HG03354 (cell line): ENCODE data around the gene C10orf105.

Source experiments
- ATAC-seq: cut with Tn5 transposase; IDR thresholded peaks from one replicate; pipeline ENCODE4 v1.9.1; 2021; ENCODE audit warnings: mild to moderate bottlenecking; ENCODE audit not compliant: unreplicated experiment, poor library complexity, severe bottlenecking

C10orf105 gene

DNA sequence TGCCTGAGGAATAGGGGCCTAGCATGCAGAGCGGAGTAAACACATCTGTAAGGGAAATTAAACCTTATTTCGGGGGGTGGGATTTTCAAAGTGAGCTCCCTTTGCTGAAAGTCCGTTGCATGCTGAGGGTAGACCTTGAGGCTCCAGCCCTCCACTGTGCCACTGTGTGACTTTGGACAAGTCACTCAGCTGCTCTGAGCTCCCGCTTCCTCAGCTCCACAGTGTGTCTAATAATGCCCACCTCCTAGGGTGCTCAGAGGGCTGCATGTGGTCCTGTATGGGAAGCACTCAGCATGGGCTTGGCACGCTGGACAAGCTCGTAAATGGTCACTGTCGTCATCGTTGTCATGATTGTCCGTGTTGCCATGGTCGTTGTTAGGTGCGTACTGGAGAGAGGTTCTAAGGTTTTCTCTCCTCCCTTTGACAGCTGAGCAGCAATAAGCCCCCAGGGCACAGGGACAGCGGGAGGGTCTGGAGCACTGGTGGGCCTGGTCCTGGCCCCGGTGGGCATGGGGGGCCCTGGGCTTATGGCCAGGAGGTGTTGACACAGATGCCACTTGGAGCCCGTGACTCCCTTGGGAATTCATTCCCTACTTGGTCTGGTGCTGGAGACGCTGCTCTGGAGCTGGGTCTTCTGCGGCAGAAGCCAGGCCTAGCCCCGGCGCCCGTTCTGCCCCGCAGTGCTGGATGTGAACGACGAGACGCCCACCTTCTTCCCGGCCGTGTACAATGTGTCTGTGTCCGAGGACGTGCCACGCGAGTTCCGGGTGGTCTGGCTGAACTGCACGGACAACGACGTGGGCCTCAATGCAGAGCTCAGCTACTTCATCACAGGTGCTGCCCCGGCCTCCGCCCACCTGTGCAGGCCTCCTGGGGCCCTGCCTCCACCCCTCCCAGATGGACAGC lies 13.1 kb downstream of the C10orf105 start:
- no peak for ATAC-seq

DNA sequence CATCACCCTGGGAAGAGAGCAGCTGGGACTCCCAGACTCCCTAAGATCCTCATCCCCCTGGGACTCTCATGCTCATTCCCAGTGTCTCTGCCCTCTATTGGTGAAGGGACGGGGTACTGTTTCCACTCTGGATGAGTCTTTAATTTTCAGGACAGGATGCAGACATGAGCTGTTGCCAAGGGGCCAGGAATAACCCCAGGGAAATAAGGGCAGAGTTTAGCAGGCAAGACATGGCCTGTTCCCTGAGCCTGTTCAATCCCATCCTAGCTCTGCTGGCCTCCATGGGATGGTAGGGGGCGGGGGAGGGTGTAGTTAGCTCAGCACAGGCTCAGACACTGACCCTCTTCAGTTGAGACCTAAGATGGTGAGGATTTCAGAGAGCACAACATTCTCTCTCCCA lies 14.0 kb downstream of the C10orf105 start:
- no peak for ATAC-seq

DNA sequence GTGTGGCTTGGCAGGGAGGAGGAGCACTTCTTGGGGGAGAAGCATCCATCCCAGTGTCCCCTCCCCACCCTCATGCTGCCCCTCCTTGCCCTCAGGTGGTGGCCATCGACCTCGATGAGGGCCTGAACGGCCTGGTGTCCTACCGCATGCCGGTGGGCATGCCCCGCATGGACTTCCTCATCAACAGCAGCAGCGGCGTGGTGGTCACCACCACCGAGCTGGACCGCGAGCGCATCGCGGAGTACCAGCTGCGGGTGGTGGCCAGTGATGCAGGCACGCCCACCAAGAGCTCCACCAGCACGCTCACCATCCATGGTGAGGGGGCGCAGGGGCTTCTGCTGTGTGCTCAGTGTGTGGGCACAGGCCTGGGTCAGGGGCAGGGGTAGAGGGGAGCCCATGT lies 14.8 kb downstream of the C10orf105 start:
- ATAC-seq, result no peak

DNA sequence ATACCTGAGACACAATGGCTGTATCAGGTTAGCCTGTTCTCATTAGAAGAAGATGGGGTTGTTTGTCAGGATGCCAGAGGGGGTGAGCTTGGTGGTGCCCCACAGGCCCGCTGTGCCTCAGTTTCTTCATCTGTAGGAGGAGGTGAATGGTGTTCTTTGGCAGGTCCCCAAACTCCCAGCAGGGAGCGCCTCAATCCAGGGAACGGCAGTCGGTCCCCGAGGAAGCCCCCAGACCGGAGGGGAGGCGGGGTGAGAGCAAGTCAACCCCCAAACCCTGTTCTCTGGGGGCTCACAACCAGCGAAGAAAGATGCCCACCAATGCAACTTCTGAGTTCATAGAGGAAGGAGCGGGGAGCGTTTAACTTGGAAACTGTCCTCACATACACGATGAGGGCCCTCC lies 16.0 kb downstream of the C10orf105 start:
- no peak for ATAC-seq

DNA sequence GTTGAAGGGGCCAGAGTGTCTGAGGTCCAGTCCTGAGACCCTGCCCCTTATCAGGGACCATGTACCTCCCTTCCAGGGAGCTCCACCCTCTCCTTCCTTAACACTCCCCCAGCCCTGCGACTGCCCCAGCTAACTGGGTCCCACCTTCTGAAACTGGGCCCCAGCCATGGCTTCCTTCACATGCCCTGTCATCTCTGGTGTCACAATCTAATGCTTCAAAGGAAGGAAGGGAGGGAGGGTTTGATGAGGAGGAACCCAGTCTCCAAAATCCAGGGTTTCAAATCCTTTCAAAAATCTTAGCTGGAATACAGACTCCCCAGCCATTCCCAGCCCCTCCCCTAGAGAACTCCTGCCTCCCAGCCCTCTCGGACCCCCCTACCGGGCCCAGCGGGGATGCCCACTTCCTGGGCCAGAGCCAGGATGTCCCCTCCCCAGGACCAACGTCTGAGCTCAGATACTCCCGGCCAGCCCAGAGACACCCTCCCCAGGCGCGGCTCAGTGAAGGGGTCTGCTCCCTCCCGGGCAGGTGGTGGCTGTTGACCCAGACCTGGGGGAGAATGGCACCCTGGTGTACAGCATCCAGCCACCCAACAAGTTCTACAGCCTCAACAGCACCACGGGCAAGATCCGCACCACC lies 18.0 kb downstream of the C10orf105 start:
- ATAC-seq, result no peak

DNA sequence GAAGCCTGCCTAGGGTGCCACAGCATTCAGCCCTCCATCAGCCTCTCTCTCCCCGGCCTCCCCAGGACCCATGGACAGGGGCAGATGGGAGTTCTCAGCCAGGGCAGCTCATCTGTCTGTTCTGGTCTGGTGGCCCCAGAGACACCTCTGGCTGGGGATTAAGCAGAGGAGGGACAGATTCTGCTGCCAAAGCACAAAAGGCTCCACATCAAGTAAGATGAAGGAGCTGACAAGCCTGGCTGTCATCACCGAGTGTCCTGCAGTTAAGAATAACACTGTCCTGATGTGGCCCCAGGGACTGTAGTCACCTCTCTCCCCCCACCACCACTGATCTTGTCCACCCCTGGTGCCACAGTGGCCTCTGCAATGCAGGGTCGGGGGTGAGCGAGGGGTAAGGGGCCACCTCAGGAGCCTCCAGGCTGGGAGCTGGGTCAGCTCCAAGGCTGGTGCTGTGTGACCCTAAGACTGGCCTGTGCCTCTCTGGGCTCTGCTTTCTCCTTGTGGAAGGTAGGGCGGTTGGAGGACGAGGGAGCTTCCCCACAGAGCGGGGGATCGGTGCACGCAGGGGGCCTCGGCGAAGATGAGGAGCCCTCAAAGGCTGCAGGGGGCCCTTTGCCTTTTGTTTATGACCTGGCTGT lies 18.7 kb downstream of the C10orf105 start:
- ATAC-seq, result no peak

DNA sequence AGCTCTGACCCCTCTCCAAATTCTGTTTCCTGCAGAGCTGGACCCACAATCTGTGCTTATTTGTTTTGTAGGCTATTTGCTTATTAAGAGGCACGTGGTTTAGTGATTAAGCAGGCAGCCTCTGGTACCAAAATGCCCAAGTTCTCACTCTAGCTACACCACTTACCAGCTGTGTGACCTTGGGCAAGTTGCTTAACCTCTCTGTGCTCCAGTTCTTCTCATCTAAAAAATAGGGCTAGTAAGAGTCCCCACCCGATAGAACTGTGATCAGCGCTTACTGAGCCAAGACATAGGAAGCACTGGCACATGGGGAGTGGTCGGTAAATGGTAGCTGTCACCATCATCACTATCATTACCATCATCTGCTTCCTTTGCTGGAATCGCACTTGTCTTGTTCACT lies 20.8 kb downstream of the C10orf105 start:
- no peak for ATAC-seq

DNA sequence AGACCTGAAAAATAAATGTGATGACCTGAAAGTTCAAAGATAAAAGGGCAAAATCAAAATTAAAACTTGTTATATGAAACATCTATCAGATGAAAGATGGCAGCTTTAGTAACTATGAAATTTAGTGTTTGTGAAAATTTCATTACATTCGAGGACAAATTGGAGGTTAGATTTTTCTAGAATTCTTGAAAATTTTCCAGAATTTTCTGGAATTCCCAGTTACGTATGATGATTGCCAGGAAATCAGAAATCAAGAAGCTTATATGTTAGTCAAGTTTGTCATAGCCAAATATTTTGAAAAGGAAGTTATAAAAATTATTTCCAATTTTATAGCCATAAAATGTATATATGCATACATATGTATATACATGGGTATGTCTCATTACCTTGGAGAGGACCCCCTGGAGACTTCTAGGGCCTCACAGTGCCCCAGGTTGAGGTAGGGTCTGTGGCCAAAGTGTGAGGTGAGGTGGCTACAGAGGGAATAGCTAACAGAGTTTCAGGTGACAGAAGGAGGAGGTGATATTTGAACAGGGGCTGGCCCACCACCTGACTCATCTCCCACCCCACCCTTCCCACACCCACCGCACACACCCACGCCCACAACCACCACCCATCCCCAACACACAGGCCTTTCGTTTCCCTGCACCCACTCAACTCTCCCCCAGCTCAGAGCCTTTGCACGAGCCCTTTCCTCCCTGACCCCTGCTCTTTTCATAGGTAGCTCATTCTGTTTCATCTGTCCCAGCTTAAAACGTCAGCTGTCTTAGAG lies 21.5 kb downstream of the C10orf105 start:
- no peak for ATAC-seq

DNA sequence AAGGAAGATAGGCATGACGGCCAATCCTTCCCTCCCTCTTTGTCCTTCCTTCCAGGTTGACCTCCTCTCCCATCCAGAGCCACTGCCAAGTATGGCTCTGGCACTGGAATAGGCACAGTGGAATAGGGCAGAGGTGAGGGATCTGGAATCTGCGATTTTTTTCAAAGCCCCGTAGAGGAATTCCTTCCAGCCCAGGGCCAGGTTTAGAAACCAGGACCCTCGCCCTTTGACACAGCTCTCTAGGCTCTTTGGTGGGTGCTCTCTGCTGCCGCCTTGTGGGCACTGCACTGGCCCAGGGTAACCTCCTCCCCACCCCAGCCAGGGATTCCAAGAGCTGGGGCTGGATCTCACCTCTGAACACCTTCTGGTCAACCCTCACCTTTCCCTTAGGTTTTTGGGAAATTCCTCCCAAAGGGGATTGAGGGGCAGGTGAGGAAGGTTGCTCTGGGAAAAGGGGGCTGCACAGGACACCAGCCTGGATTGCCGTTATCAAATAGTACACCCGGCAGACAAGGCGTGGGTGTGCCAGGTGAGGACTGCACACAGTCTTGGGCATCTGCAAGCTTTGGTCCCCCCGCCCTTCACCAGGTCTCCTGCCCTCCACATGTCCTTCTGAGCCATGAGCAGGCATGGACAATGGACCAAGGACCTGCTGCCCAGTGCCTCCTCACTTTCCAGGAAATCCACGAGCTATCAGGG lies 22.8 kb downstream of the C10orf105 start:
- no peak for ATAC-seq

DNA sequence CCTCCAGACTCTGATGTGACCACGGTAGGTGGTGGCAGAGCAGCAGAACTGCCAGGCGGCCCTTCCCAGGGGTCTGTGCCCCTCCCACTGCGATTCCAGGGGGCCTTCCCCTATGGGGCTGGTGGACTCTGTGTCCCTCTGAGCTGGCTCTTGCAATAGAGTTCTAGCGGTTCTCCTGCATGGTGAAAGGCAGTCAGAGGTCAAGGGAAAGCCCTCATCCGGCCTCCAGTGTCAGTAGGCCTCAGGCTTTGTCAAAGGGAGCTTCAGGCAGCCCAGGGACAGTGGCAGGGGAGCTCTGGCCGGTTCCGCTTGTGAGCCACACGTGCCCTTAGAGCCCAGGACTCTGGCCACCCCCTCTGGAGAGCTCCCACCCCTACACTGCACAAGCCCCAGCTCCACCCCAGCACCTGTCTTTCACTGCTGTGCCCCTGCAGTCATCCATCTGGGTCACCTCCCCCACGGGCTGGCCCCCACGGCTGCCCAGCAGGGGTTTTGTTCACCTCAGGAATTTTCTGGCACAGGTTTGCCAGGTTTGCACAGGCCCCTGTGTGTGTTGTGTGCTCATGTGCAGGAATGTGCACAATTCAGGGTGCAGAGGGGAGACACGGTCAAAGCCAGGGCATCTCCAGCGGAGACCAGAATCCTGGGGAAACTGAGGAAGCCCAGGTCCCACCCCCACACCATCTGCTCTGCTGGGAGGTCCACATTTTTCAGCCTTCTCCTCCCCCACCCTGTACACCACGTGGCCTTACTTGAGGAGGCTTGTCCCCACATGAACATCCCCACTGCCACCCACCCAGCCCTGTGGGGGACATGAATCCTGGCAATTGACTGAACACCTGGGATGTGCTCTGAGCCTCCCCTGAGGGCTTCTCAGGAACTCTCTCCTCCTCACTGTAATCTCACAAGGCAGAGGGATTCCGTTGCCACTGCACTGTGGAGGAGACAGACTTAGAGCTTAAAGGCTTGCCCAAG lies 23.8 kb downstream of the C10orf105 start:
- no peak for ATAC-seq

DNA sequence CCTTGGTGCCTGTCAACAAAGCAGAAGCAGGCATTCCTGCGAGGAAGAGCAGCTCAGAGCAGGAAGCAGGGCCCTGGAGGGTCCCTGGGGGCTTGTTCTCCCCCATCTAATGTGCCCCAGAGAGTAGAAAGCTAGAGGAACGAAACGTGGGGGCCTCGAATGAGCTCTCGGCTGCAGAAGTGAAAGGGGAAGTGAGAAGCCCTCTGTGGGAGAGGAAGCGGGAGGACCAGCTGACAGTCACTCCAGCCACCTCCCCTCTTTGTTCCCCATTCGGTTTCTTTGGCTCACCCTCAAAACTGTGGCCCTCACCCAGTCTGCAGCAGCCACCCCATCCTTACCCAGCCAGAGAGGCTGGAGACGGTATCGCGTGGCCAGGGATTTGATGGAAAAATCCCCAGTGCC lies 25.0 kb downstream of the C10orf105 start:
- ATAC-seq, result peak; percentile 93

DNA sequence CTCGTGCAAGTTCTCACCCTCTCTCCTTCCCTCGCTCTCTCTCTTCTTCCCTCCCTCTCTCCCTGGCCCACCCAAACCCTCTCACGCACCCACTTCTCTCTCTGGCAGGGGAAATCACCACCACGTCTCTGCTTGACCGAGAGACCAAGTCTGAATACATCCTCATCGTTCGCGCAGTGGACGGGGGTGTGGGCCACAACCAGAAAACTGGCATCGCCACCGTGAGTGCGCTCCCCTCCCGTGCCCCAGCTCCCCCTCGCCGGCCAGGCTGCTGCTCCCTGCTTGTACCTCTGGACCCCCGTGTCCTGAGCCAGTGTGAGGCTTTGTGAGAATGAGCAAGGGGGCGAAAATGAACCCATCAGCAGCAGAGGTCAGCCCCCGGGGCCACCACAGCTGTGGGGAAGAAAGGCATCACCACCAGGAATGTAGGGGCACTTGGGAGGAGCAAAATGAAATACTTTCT lies 25.5 kb downstream of the C10orf105 start:
- peak; percentile 32 for ATAC-seq

DNA sequence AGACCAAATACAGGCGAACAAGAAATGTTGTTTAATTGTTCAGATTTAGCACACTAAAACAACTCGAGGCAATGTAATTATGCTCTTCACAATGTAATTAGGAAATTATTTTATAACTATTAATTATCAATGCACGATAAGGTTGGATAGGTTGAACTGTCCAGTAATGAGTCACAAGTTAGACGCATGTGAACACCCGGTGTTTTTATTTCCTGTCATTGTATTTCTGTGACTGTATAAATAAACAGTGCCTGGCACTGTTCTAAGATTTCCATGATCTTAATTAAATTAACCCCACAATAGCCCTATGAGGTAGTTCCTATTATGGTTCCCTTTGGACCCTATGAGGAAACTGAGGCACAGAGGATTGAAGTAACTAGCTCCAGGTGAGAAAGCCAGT lies 26.2 kb downstream of the C10orf105 start:
- no peak for ATAC-seq

DNA sequence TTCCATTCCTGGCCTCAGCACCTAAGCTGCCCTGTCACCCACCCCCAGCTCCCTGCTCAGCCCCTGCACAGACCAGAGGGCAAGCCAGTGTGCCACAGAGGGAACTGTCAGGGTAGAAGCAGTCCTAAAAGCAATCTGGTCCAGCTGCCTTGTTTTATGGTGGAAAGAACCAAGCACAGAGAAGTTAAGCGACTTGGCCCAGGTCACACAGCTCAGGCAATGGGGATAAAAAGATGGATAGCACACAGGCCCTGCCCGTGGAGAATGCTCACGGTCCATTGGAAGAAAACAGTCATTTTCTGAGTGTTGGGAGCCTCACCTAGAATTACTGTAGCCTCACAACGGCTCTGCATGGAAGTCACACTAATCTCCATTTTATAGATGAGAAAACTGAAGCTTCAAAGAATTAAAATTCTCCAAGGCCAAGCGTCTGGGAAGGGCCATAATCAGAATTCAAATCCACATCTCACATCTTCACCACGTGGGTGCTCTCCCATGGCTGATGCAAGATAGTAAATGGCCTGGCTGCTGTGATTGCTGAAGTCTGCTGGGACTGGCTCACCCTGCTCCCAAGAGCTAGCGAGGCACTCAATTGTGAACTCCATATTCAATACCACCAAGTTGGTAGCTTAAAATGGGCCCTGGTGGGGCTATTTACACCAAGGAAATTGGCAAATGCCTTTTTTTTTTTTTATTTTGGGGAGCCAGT lies 26.8 kb downstream of the C10orf105 start:
- no peak for ATAC-seq

DNA sequence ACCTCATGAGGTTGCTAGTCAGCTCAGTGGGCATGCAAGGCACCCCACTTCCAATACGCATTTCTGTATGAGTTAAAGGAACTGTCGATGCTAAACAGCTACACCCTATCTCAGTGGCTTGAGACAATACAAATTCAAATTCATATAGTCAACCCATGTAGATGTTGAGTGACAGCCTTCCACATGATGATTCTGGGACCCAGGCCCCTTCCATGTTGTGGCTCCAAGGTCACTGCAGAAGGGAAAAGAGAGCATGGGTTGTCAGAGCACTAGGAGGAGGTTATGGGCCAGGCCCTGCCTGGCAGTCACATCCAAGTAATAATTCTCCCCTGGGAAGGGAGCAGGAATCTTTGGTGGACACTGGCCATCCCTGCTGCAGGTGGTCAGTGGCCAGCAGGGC lies 28.2 kb downstream of the C10orf105 start:
- ATAC-seq, result no peak

DNA sequence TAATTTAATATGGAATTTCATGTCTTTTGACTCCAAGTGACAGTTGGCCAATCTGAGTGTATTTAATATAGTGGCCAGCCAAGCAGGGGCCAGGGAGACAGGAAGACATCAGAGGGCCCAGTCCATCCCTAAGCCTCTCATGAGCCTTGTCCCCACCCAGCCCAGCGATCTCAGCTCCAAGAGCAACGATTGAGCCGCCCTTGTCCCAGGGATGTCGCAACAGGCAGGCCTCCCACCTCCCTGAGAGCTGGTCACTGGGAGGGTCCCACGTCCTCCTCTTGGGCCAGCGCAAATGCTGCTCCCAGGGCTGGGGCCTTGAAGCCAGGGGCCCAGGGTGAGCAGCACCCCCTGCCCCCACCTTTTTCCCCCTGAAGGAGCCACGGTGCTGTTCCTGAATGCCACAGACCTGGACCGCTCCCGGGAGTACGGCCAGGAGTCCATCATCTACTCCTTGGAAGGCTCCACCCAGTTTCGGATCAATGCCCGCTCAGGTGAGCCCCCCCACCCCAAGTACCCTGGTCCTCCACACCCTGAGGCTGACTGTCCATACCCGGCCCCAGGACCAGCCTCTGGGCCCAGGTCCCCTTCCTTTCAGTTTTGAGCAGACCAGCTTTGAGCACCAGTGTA lies 29.4 kb downstream of the C10orf105 start:
- ATAC-seq, result no peak

DNA sequence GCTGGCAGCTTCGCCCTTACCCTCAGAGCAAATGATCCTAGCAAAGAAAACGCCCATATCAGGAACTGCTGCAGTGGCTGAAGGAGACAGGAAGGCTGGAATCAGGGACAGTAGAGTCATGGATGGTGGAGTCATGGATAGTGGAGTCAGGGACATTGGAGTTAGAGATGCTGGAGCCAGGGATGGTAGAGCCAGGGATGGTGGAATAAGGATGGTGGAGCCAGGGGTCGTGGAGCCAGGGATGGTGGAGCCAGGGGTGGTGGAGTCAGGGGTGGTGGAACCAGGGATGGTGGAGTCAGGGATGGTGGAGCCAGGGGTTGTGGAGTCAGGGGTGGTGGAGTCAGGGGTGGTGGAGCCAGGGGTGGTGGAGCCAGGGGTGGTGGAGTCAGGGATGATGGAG lies 31.3 kb downstream of the C10orf105 start:
- no peak for ATAC-seq
